ENCODE data around the gene CCDC178. TPM values are rescaled to one million over a fixed set of nuclear protein-coding genes. Genes with fewer than 3 reads are reported as not detected.
"Not testable (repeated sequence)": the region's sequence is repeated elsewhere in the genome, so short reads cannot be mapped to it uniquely, and the experiment has no call there.

The CCDC178 gene
- total RNA-seq, 4 donors from 2014 or later = 0.78 to 8.7 (median 2.2) TPM

DNA sequence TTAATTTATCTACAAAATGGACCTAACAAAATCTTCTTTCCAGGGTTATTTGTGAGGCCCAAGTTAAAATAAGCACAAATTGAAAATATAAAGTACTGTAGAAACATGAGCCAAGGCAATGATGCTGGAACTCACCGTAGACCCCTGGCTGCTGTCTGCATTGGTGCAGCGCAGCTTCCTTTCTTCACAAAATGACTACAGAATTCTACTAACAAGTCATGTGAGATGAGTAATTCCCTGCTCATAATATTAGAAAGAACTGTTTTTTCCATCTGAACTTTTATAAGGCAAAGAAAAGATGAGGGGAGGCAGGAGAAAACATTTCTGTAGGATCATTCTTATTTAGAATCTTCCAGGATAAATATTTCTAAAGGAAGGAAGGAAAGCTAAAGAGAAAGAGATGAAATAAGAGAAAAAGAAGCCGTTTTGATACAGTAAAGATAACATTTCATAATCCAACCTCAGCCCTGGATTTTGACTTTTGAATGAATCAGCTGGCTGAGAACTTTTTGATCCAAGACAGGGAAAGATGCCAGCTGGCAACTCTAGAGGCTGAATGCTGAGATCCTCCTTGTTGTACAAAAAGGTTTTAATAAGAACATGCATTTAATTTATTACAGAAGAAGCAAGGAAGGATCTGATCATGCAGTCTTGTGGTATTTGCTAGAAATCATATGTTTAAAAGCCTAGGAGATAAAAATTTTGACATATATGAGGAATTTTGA, 483.8 kb downstream of the CCDC178 start:
- 26 to 32% methylated on average over 3 of the region's 3 CpGs for WGBS, 2 donors

DNA sequence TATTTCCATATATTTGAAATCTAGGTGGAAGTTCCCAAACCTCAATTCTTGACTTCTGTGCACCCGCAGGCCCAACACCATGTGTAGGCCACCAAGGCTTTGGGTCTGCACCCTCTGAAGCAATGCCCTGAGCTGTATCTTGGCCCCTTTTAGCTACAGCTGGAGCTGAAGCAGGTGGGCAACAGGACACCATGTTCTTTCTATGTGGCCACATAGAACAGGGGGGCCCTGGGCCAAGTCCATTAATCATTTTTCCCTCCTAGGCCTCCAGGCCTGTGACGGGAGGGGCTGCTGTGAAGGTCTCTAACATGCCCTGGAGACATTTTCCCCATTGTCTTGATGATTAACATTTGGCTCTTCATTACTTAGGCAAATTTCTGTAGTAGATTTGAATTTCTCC, 488.2 kb downstream of the CCDC178 start:
- not testable (repeated sequence) for DNase-seq (ENCODE audit: low spot score in 2 of 2); H3K9me3 ChIP-seq; H3K4me3 ChIP-seq; H3K27ac ChIP-seq; H3K27me3 ChIP-seq; H3K36me3 ChIP-seq
- WGBS, 2 donors = 84 to 97% methylated on average over 2 of the region's 2 CpGs
- peaks cover 0 to 11% (median 3%) of the 10 kb centered on the region in 4 donors for H3K4me1 ChIP-seq

More for the DNA sequence above, 483.8 kb downstream of the CCDC178 start:
- peaks cover 0 to 12% (median 3%) of the 10 kb centered on the region in 4 donors for H3K4me1 ChIP-seq
- H3K9me3 ChIP-seq = no peaks in the 10 kb centered on the region
- peak overlapping the region in 1 of 4 donors; percentile 6 for H3K27ac ChIP-seq
- H3K27me3 ChIP-seq = no peaks in the 10 kb centered on the region
- no peak overlapping the region for H3K4me3 ChIP-seq
- no peak for TF ChIP-seq EP300 (IDR thresholded peaks at IDR 0.05)
- TF ChIP-seq, protein P1, sequence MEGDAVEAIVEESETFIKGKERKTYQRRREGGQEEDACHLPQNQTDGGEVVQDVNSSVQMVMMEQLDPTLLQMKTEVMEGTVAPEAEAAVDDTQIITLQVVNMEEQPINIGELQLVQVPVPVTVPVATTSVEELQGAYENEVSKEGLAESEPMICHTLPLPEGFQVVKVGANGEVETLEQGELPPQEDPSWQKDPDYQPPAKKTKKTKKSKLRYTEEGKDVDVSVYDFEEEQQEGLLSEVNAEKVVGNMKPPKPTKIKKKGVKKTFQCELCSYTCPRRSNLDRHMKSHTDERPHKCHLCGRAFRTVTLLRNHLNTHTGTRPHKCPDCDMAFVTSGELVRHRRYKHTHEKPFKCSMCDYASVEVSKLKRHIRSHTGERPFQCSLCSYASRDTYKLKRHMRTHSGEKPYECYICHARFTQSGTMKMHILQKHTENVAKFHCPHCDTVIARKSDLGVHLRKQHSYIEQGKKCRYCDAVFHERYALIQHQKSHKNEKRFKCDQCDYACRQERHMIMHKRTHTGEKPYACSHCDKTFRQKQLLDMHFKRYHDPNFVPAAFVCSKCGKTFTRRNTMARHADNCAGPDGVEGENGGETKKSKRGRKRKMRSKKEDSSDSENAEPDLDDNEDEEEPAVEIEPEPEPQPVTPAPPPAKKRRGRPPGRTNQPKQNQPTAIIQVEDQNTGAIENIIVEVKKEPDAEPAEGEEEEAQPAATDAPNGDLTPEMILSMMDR (IDR thresholded peaks at IDR 0.05) = peak in 1 of 5 experiments; percentile 13
- DNase-seq (ENCODE audit: low spot score in 2 of 2) = peak in 1 of 2 donors; percentile 31
- no peaks in the 10 kb centered on the region for H3K36me3 ChIP-seq

DNA sequence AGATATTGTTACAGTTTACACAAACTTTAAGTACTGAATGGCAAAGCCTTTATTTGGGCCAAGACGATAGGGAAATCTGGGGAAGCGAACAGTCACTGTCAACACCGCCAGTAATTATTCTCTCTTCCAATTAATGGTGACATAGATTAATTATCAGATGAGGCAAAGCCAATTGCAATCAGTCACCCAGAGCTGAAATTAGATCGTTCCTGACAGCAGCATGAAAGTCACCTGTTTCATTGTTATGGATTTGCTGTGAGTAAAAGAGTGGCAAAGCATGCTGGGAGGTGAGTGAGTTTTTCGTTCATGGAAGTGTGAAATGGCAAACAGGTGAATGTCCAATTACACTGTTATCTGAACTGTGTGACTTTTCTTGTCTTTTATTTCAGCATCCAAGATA, 502.9 kb downstream of the CCDC178 start:
- no peak overlapping the region for H3K4me3 ChIP-seq
- no peaks in the 10 kb centered on the region for H3K36me3 ChIP-seq
- H3K9me3 ChIP-seq = no peaks in the 10 kb centered on the region
- WGBS, 2 donors = 77 to 80% methylated on average over 5 of the region's 5 CpGs
- DNase-seq (ENCODE audit: low spot score in 2 of 2) = no peak
- TF ChIP-seq POLR2A (IDR thresholded peaks at IDR 0.05) (no peak), EP300 (IDR thresholded peaks at IDR 0.05) (no peak)
- TF ChIP-seq, protein P1 (IDR thresholded peaks at IDR 0.05) = no peak
- no peaks in the 10 kb centered on the region for H3K27me3 ChIP-seq
- H3K27ac ChIP-seq = no peak overlapping the region
- H3K4me1 ChIP-seq = no peaks in the 10 kb centered on the region

DNA sequence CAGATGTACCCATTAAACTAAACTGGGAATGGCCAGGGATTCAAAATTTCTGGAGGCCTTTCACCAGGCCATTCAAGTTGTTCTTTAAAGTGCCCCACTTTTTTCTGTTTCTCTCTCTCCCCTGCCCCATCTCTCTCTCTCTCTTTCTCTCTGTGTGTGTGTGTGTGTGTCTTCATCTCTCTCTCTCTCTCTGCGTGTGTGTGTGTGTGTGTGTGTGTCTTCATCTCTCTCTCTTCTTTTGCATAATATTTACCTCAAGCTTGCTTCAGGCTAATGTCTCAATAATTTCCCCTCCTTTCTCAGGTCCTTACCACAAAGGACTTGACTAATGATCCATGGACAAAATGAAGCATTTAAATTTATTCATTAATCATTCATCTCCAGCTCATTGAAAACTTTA, 503.5 kb downstream of the CCDC178 start:
- H3K36me3 ChIP-seq = no peaks in the 10 kb centered on the region
- 21 to 89% methylated on average over 1 of the region's 1 CpG for WGBS, 2 donors

DNA sequence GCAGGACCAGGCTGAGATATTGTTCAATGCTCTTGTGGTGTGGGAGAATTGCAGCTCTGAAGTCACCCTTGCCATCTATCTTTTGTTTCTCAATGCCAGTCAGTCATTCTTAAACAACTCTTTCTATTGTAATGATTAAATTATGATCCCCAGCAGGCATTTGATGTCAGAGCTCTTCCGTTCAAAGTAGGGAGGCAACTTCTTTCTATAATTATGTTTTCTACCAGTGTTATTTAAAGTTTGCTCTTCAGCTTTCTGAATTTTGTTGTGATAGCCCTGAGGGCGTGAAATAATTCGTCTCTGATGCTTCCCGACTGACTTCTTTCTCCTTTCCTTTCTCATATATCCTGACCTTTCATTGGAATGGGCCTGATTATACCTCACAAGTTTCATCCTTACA, 506.3 kb downstream of the CCDC178 start:
- DNase-seq (ENCODE audit: low spot score in 2 of 2) = no peak
- 32 to 35% methylated on average over 4 of the region's 4 CpGs for WGBS, 2 donors
- Histone ChIP-seq H3K4me1 (no peaks in the 10 kb centered on the region), H3K27me3 (no peaks in the 10 kb centered on the region), H3K4me3 (no peak overlapping the region), H3K9me3 (no peaks in the 10 kb centered on the region), H3K27ac (no peak overlapping the region), H3K36me3 (no peaks in the 10 kb centered on the region)
- no peak for TF ChIP-seq EP300 (IDR thresholded peaks at IDR 0.05)
- TF ChIP-seq POLR2A (IDR thresholded peaks at IDR 0.05) = no peak
- TF ChIP-seq, protein P1 (IDR thresholded peaks at IDR 0.05) = no peak

More for the DNA sequence above, 503.5 kb downstream of the CCDC178 start:
- DNase-seq (ENCODE audit: low spot score in 2 of 2) = no peak
- H3K27ac ChIP-seq = no peak overlapping the region
- TF ChIP-seq, protein P1 (IDR thresholded peaks at IDR 0.05) = no peak
- TF ChIP-seq EP300 (IDR thresholded peaks at IDR 0.05) = no peak
- TF ChIP-seq POLR2A (IDR thresholded peaks at IDR 0.05) = no peak
- no peaks in the 10 kb centered on the region for H3K4me1 ChIP-seq
- no peaks in the 10 kb centered on the region for H3K27me3 ChIP-seq
- H3K9me3 ChIP-seq = no peaks in the 10 kb centered on the region
- no peak overlapping the region for H3K4me3 ChIP-seq
